H7 (cell line): ENCODE data around the gene PAF1. TPM values are rescaled to one million over a fixed set of nuclear protein-coding genes. Genes with fewer than 3 reads are reported as not detected.

Experiments used
- DNase-seq: peaks from one replicate; pipeline ENCODE4 v3.0.0; 2012
- H3K27me3 ChIP-seq: 2 replicates; pipeline ENCODE4 v1.6.0; 2011; ENCODE audit warnings: mild to moderate bottlenecking, low read length; ENCODE audit not compliant: control insufficient read depth, insufficient read depth
- H3K36me3 ChIP-seq: replicated peaks from 2 replicates; pipeline ENCODE4 v1.5.1; 2011; ENCODE audit warnings: low read length; ENCODE audit not compliant: control insufficient read depth, insufficient read depth
- H3K4me3 ChIP-seq: 2 replicates; pipeline ENCODE4 v1.5.1; 2011; ENCODE audit warnings: low read depth, mild to moderate bottlenecking, control low read depth, low read length, moderate library complexity; ENCODE audit not compliant: insufficient read depth
- total RNA-seq: library from RNA; depleted of rRNA; stranded (reverse); fragments of >200 nt; shearing (Covaris generic); gene quantifications from 2 replicates; pipeline ENCODE4 v1.2.3, GENCODE V29; 2014

Gene PAF1
- total RNA-seq, 1 experiment from 2014 or later = 20.7 TPM

DNA sequence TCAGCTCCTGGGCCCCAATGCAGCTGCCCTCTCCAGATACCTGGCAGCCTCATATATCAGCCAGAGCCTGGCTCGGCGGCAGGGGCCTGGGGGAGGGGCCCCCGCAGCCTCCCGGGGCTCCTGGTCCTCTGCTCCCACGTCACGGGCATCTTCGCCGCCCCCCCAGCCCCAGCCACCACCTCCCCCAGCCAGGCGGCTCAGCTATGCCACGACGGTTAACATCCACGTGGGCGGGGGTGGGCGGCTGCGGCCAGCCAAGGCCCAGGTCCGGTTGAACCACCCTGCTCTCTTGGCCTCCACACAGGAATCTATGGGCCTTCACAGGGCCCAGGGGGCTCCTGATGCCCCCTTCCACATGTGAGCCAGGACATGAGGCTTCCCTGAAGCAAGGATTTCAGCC lies 34.0 kb upstream of the PAF1 start:
- no peak overlapping the region for H3K4me3 ChIP-seq
- no peaks in the 10 kb centered on the region for H3K27me3 ChIP-seq
- DNase-seq = peak; percentile 59
- peaks cover 22% of the 10 kb centered on the region for H3K36me3 ChIP-seq

DNA sequence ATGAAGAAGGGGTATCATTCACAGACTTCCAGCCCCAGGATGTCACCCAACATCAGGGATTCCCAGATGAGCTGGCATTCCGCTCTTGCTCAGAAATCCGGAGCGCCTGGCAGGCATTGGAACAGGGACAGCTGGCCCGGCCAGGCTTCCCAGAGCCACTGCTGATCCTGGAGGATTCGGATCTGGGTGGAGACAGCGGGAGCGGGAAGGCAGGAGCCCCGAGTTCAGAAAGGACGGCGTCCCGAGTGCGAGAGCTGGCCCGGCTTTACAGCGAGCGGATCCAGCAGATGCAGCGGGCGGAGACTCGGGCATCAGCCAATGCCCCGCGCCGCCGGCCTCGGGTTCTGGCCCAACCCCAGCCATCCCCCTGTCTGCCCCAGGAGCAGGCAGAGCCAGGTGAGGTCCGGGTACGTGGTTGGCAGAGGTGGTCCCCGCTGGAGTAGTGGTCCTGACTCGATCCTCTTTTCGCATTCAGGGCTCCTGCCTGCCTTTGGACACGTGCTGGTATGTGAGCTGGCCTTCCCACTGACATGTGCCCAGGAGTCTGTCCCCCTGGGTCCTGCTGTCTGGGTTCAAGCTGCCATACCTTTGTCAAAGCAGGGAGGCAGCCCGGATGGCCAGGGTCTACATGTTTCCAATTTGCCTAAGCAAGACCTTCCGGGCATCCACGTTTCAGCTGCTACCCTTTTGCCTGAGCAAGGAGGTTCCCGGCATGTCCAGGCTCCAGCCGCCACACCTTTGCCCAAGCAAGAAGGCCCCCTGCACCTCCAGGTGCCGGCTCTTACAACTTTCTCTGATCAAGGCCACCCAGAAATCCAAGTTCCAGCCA lies 32.6 kb upstream of the PAF1 start:
- no peaks in the 10 kb centered on the region for H3K27me3 ChIP-seq
- DNase-seq = peak; percentile 39
- no peak overlapping the region for H3K4me3 ChIP-seq
- H3K36me3 ChIP-seq = peaks cover 30% of the 10 kb centered on the region

DNA sequence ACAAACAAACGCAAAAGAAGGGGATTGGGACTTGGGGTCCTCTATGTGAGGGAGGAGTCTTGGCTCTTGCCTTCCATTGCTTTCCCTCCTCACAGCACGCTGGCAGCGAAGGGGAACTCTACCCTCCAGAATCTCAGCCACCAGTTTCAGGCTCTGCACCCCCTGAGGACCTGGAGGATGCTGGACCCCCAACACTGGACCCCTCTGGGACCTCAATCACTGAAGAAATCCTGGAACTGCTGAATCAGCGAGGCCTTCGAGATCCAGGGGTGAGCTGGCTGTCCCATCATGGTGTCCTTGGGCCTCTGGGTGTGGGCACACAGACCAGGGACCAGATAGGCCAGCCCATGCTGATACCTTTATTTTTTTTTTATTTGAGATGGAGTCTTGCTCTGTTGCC lies 31.1 kb upstream of the PAF1 start:
- no peaks in the 10 kb centered on the region for H3K27me3 ChIP-seq
- peaks cover 31% of the 10 kb centered on the region for H3K36me3 ChIP-seq
- H3K4me3 ChIP-seq = no peak overlapping the region
- DNase-seq = peak; percentile 27

DNA sequence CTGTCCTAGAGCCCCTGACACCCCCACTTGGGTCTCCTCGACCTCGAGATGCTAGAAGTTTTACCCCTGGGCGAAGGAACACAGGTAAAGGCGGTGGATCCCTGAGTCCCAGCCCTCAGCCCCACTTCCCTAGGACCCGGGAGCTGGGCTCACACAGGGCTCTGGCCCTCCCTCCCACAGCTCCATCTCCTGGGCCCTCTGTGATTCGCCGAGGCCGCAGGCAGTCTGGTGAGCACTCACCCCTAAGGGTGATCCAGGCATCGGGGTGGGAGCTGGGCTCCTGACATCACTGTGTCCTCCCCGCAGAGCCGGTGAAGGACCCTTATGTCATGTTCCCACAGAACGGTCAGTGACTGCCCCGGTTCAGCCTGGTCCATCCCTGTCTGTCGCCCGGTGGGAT lies 29.9 kb upstream of the PAF1 start:
- H3K27me3 ChIP-seq = no peaks in the 10 kb centered on the region
- no peak overlapping the region for H3K4me3 ChIP-seq
- H3K36me3 ChIP-seq = peaks cover 40% of the 10 kb centered on the region
- DNase-seq = peak; percentile 33

DNA sequence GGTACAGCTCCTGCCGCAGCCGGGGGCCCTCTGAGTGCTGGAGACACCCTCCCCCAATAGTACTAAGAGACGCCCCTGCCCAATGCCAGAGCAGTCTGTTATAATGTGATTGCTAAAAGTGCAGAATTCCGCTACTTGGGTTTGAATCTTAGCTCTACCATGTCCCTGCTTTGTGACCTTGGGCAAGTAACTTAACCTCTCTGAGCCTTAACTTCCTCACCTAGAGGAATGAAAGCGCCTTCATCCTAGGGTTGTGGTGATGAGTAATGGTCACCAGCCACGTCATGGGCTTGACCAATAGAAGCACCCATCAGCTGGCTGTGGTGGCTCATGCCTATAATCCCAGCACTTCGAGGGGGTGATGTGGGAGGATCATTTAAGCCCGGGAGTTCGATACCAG lies 28.1 kb upstream of the PAF1 start:
- Histone ChIP-seq H3K27me3 (no peaks in the 10 kb centered on the region), H3K36me3 (peaks cover 35% of the 10 kb centered on the region), H3K4me3 (no peak overlapping the region)
- DNase-seq = no peak

DNA sequence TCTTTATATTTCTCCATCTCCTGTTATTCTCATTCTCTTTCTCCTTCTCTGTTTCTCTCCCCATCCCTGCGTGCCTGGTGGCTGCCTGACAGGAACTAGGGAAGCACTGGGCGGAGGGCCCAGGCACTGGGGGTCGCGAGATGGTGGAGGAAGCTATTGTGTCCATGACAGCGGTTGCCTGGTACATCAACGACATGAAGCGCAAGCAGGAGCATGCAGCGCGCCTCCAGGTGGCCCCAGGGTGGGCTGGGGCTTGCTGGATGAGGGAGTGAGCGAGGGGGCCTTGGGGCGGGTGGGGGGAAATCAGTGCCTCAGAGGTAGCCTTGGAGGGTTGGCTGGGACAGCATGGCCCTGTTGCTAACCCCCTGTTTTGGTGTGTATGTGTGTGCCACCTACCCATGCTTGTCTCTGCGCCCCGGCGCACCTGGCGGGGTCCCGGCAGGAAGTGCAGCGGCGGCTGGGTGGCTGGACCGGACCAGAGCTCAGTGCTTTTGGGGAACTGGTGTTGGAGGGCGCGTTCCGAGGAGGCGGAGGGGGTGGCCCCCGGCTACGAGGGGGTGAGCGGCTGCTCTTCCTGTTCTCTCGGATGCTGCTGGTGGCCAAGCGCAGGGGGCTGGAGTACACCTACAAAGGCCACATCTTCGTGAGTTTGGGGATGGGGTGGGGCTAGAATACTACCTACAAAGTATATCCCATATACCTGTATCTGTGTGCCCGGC lies 26.7 kb upstream of the PAF1 start:
- Histone ChIP-seq H3K27me3 (no peaks in the 10 kb centered on the region), H3K4me3 (no peak overlapping the region), H3K36me3 (peaks cover 28% of the 10 kb centered on the region)
- DNase-seq = peak; percentile 41

DNA sequence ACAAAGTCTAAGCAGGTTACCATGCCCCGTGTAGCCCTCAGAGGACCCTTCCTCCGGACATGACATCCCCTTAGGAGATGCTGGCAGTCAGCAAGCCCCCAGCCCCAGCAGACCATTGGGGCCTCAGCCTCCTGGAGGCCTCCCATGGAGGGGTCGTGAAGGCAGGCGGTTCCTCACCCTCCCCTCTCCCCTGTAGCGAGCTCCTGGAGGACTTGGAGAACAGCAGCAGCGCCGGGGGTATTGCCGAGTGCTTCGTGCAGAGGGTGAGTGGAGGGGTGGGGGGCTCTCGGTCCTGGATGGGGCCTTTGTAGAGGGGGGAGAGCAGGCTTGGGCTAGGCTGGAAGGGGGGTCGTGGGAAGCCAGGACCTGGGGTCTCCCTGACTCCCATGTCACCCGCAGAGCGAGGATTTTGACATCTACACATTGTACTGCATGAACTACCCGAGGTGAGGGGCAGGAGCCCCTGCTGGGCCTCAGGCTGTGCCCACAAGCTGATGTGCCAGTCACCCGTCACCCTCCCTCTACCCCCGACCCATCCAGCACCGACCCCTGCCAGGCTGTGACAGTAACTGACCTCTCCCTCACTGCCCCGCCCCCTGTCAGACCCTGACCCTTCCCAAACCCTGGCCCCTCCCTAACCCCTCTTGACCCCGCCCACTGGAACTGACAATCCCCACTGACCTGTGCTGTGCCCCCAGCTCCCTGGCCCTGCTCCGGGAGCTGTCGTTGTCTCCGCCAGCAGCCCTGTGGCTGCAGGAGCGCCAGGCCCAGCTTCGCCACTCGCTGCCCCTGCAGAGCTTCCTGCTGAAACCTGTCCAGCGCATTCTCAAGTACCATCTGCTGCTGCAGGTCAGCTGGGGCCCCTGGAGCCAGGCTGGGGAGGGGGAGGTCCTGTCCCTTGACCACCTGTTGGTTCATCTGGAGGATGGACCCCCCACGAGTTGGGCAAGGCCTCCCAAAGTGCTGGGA lies 25.5 kb upstream of the PAF1 start:
- H3K4me3 ChIP-seq = no peak overlapping the region

DNA sequence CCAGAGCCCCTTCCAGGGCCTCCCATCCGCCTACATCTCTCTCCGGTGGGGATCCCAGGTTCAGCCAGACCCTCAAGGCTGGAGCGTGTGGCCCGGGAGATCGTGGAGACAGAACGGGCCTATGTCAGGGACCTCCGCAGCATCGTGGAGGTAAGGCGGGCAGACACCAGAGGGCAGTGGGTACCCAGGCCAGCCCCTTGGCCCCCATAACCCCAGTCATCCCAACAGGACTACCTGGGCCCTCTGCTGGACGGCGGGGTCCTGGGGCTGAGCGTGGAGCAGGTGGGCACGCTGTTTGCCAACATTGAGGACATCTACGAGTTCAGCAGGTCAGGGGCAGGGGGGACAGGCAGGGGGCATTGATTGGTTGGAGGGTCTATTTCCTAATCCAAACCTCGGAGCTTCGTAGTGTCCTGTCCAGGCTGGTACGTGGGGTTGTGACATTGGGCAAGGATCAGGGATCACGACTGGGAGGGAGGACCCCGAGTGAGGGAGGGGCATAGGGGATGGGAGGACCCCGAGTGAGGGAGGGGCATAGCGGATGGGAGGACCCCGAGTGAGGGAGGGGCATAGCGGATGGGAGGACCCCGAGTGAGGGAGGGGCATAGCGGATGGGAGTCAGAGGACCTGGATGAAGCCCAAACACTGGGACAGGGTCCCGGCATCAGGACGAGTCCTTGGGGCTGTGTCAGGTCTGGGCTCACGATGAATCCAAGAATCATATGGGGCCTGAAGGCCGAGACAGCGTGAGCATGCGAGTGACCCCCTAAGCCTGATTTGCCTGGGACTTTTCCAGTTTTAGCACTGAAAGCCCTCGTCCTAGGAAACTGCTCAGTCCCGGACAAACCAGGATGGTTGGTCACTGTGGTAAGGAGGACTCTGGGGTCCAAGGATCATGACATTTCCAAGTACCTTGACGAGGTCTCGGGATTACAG lies 24.5 kb upstream of the PAF1 start:
- DNase-seq = peak; percentile 83
- Histone ChIP-seq H3K4me3 (no peak overlapping the region), H3K36me3 (peaks cover 20% of the 10 kb centered on the region), H3K27me3 (no peaks in the 10 kb centered on the region)

More for the DNA sequence above, 25.5 kb upstream of the PAF1 start:
- peaks cover 24% of the 10 kb centered on the region for H3K36me3 ChIP-seq
- no peaks in the 10 kb centered on the region for H3K27me3 ChIP-seq
- peak; percentile 86 for DNase-seq

DNA sequence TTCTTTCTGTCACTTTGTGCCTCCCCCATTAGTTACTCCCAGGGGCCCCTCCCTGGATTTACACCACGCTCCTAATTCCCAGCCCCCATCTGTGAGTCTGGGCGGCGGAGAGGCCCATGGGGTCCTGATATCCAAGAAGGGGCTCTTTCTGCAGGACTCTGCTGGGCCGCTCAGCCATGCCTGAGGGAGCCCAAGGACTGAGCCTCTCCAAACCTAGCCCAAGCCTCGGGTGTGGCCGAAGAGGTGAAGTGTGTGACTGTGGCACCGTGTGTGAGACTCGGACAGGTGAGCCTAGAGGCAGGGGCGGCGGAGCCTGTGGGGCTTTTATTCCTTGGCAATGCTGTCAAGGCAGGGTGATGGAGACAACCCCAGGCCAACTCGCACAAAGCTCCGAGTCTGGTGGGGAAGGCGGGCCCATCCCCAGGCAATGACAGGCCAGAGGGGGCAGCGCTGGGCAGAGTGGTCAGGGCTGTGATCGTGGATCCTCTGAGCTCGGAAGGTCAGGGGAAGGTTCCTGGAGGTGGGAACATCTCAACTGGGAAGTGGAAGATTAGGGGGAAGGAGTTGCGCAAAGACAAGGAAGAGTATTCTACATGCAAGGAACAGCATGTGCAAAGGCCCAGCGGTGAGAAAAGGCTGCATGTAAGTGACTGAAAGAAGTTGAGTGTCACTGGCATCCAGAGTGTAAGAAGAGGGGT lies 23.2 kb upstream of the PAF1 start:
- Histone ChIP-seq H3K36me3 (peaks cover 18% of the 10 kb centered on the region), H3K27me3 (no peaks in the 10 kb centered on the region), H3K4me3 (peak overlapping the region; percentile 87)
- DNase-seq = peak; percentile 75

DNA sequence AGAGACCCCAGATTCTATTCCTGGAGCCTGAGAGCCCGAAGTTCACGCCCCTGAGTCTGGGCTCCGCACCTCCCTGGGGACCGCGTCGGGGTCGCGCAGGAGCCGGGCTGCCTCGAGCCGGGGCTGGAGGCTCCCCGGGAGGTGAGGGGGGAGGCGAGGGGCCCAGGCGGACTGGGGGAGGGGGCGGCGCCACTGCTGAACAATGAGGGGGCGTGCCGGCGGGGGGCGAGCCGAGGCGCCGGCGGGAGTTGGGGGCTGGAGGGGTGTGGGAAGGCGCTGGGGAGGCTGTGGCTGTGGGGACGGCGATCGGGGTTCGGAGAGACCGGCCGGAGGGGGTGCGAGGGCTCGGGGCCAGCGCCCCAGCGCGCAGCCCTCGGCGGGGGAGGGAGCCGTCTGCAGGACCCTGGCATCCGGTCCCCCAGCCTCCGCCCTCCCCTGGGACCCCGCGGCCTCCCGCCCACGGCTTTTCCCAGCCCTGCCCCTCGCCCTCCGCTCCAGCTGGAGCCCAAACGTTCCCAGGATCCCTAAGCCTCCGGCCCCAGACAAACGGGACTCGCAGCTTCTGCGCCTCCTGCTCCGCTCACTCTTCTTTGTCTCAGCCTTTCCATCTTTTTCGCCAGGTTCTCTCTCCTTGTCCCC lies 22.5 kb upstream of the PAF1 start:
- peak; percentile 94 for DNase-seq
- H3K36me3 ChIP-seq = peaks cover 12% of the 10 kb centered on the region
- H3K4me3 ChIP-seq = peak overlapping the region; percentile 87
- H3K27me3 ChIP-seq = no peaks in the 10 kb centered on the region

DNA sequence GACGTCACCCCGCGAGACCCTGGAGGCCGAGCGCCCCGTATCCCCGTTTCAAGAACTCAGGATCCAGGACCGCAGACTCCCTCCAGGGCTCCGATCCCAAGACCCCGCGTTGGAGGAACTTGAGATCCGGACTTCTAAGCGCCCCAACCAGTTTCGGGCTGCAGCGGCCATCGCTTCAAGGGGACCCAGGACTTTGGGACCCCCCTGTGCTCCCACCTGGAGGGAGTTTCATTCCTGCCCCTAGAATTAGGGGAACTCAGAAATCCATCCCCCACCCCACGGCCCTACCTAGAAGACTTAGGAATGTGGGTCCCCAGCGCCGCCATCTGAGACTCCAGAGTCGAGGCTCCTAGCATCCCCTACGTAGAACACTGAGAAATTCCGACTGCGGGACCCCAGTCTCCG lies 22.0 kb upstream of the PAF1 start:
- no peak for DNase-seq
- Histone ChIP-seq H3K36me3 (peaks cover 14% of the 10 kb centered on the region), H3K4me3 (peak overlapping the region; percentile 87), H3K27me3 (no peaks in the 10 kb centered on the region)

DNA sequence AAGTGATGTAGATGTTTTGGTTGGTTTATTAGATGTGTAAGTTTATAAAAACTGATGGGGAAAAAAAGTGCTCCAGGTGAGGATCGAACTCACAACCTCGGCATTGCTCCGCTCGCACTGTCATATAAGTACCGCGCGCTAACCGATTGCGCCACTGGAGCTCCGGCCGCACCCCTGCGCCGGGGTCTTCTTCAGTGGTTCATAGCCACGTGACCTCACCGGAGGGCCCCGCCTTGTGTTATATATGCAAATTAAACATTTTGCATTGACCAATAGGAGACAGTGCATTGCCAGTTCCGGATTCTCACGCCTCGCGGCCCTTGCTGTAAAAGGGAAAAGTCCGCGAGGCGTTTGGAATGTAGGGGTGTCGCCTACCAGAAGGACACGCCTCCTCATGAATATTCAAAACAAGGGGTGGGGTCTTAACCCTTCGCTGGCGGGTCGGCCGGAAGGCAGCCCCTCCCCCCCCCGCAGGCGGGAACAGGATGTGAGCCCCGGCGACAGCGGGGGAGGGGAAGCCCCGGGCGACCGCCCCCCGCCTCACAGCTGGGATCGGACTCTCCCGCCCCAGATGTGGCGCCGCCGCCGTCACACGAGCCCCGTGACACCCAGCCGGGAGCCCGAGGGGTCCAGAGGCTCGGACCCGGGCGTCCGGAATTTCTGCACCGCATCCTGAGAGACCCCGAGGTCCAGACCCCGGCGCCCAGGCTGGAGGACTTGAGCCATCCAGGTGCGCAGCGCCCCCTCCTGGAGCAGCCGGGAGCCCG lies 21.4 kb upstream of the PAF1 start, which contains the start of gene PLEKHG2:
PLEKHG2 (plus strand) TSS at position 570 of the 767 bp plus-strand sequence. CDS start 1,418 bp downstream, outside the sequence.
- Histone ChIP-seq H3K27me3 (no peaks in the 10 kb centered on the region), H3K36me3 (peaks cover 14% of the 10 kb centered on the region), H3K4me3 (peak within 1 kb of the TSS; percentile 87)
- peak; percentile 99 for DNase-seq
